ENCODE measurements around the gene FIBP. TPM values are rescaled to one million over a fixed set of nuclear protein-coding genes. Genes with fewer than 3 reads are reported as not detected.

The FIBP gene
- total RNA-seq (2022; extraction: Qiagen RNA extraction), result 72.3 to 88.2 TPM (median 83.5 TPM) in 5 replicates

DNA sequence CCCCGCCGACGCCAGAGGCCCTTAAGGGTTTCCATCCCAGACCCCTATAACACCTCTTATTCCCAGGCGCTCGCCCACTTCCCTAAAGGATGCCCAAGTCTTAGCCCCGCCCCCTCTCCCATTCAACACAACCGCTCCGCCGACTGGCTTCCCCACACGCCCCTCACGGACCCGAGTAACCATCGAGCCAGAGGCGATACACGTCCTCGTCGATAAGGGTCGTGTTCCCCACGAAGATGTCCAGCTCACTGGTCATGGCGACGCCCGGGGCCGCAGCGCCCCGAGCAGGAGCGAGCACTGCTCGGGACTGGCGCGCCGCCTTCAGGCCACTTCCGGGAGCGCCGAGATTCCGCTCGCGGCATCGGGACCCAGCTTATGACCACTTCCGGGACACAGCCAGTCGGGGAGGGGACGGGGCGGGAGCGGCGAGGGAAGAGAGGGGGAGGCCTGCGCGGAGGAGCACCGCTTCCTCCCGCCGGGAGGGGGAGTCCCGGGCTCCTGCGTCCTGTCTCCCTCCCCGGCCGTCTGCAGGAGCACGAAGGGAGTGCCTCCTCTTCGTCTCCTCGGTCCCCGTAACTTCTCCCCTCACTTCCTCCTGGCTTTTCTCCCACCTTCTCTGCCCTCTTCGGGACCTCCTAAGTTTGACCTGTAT, at the start of gene FIBP:
TSS of gene FIBP (minus strand) at position 309 of the 652 bp plus-strand sequence. CDS start at position 256, 53 bp downstream.

DNA sequence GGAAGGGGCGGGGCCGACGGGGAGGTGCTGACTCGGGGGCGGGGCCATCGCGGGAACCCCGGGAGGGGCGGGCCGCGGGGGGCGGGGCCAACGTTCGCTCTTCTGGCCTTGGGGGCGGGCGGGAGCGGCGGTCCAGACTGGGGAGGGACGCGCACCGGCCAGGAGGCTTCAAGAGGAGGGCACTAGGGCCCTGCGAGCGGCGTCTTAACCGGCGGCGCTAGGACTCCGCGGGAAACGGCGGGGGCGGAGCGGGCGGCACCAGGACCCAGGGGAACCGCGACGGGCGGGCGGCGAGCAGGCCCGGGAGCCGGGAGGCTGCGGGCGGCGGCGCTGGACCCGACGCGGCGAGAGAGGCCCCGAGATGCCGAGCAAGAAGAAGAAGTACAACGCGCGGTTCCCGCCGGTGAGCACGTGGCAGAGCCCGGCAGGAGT, 30.9 kb upstream of the FIBP start, which contains the start of gene DRAP1:
TSS of gene DRAP1 (plus strand) at position 286 of the 432 bp plus-strand sequence. CDS start at position 362, 76 bp downstream.

DNA sequence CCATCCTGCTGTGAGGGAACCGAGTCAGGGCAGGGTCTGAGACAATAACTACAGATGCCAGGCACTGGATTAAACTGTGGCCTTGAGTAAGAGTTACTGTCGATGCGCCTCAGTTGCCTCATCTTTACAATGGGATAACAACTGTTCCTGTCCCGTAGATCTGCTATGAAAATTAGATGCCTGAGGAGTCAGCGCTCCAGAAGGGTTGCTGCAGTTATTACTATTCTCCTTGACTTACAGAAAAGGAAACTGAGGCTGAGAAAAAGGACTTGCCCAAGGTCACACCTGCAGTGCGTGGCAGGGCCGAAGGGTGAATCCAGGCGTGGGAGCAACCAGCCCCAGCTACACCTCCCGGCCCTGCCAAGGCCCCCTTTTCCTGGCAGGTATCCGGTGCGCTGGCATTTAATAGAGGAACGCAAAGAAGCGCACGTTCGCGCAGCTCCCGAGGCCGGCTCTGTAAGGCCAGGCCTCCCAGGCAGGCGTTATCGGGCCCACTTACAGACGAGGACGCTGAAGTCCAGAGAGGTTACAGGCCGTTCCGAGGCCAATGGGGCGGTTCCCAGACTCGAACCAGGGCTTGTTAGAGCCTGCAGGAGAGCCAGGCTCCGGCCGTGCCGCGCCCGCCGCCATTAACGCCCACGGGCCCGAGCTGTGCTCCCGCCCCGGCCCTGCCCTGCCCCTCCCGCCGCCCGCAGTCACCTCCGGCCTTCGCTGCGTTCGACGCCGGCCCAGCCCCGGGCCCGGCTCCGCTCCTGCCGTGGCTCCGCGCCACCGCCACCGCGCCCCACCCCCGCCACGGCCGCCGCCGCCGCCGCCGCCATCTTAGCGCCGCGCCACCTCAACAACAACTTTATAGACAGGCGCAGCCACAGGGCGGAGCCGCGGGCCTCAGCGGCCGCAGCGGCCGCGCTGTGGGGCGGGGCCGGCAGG, 30.2 kb upstream of the FIBP start, which contains the start of gene C11orf68:
TSS of gene C11orf68 (minus strand) at position 852 of the 930 bp plus-strand sequence. CDS start at position 821, 31 bp downstream.

DNA sequence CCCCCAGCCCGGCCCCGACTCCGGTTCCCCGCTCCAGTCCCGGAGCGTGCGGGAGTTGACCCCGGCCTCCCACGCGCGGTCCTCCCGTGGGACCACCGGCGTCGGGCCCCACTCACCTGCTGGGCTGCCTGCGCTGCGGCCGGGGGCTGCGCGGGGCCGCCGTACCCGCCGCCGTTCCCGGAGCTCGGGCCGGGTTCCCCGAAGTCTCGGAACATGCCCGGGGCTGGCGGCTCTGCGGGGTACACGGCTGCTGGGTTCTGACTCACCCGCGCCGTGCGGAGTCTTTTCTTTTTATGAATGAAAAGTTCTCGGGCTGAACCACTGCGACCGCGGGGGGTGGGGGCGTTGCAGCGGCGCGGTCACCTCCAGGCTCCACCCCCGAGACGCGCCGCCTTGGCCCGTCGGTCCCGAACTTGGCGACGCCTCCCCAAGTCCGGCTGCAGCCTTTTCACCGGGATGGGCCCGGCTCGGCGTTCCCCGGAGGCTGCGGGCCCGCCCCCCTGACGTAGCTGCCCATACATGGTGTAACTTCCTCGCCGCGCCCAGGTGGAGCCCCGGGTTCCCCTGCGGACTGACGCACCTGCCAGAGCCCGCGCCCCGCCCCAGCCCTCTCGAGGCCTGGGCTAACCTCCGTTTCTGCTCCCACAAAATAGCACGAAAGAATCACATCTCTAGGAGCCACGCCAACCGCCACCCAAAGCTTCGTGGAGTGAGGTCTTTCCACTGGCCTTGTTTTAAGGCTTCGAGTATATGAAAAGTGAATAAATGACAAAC, 12.0 kb upstream of the FIBP start, which contains the start of gene FOSL1:
TSS of gene FOSL1 (minus strand) at position 264 of the 774 bp plus-strand sequence. CDS start at position 215, 49 bp downstream.

DNA sequence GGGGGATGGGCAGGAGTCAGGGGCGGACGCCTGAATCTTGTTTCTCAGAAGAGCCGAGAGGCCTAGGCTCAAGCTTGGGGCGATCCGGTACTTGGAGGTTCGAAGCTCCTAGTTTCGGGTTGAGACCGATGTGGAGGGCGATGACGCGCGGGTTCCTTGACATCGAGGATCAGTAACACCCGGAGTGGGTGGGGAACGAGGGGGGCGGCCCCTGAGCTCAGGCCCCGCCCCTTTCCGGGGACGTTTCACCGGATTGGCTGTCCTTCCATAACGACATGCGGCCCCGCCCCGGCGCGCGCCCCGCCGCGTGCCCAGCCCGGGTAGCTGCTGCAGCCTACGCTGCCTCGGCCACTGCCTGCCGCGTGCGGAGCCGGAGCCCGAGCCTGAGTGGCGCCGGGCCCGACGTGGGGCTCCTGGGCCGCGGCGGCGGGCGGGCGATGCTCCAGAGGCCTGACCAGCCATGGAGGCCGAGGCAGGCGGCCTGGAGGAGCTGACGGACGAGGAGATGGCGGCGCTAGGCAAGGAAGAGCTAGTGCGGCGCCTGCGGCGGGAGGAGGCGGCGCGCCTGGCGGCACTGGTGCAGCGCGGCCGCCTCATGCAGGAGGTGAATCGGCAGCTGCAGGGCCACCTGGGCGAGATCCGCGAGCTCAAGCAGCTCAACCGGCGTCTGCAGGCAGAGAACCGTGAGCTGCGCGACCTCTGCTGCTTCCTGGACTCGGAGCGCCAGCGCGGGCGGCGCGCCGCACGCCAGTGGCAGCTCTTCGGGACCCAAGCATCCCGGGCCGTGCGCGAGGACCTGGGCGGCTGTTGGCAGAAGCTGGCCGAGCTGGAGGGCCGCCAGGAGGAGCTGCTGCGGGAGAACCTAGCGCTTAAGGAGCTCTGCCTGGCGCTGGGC, 2.3 kb upstream of the FIBP start, which contains the start of gene CCDC85B:
TSS of gene CCDC85B (plus strand) at position 350 of the 895 bp plus-strand sequence. CDS start at position 461, 111 bp downstream.

DNA sequence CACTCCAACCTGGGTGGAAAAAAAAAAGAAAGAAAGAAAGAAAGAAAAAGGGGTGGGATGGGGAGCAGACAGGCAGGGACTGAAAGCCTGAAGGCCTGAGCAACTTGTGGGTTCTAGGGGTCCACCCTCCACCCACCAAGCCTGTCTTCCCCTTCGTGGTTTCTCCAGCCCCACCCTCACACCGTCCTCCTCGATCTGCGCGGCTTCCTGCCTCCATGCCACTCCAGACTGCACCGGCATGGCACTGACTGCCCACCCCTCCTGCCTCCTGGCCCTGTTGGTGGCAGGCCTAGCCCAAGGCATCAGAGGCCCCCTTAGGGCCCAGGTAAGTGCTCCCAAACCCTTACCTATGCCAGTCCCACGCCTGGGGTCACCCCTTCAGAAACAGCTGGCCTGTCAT, 8.7 kb downstream of the FIBP start, which contains the start of gene CTSW:
TSS of gene CTSW (plus strand) at position 221 of the 400 bp plus-strand sequence. CDS start at position 239, 18 bp downstream.

DNA sequence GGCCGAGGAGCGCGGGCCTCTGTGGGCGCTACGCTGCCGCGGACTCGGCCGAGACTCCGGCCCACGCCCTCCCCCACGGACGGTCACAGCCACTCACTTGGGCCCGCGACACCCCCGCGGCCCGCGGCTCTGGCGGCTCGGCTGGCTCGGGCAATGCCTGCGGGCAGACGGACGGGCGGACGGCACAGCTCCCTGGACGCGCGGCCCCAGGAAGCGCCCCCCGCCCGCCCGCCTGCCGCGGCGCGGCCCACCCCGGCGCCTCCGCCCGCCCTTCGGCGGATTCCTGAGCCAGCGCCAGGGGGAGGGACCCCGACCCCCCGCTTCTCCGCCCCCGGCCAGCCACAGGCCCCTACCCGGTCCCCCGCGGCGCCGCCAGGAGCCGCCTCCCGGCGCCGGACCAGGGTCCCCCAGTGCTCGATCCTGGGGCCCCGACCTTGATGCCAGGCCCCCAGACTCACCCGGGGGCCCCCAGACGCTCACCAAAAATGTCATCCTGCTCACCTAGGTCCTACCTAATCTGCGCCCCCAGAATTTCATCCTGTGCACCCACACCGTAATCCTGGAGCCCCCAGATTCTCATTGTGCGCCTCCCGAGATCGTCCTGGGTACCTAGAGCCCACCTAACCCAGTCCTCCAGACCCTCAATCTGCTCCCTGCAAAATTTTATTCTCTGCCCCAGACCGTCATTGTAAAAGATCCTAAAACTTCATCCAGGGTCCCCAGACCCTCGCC, 15.5 kb downstream of the FIBP start, which contains the start of gene EFEMP2:
TSS of gene EFEMP2 (minus strand) at position 215 of the 732 bp plus-strand sequence. CDS start 446 bp downstream, outside the sequence.

DNA sequence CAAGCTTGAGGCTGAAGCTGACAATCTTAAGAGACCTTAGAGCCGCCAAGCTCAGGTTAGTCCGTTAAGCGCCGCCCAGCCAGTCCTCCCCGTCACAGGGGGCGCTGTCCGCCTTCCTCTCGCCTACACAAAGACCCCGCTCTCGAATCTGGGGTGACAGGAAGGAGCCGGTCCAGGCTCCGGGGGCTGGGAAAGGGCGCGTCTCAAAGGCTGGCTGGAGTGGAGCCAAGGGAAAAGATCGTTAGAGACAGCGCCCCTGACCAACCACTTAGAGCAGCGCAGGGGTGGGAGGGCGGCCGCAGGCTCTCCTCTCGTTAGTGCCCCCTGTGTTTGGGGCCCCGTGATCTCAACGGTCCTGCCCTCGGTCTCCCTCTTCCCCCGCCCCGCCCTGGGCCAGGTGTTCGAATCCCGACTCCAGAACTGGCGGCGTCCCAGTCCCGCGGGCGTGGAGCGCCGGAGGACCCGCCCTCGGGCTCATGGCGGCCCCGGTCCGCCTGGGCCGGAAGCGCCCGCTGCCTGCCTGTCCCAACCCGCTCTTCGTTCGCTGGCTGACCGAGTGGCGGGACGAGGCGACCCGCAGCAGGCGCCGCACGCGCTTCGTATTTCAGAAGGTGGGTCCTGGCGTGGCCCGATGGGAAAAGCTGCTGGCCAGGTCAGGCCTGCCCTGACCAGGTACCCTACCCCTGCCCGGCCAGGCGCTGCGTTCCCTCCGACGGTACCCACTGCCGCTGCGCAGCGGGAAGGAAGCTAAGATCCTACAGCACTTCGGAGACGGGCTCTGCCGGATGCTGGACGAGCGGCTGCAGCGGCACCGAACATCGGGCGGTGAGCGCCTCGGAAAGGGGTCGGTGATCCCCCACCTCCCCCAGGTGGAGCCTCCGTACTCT, 27.8 kb downstream of the FIBP start, which contains the start of gene MUS81:
TSS of gene MUS81 (plus strand) at position 156 of the 887 bp plus-strand sequence. CDS start at position 477, 321 bp downstream.

DNA sequence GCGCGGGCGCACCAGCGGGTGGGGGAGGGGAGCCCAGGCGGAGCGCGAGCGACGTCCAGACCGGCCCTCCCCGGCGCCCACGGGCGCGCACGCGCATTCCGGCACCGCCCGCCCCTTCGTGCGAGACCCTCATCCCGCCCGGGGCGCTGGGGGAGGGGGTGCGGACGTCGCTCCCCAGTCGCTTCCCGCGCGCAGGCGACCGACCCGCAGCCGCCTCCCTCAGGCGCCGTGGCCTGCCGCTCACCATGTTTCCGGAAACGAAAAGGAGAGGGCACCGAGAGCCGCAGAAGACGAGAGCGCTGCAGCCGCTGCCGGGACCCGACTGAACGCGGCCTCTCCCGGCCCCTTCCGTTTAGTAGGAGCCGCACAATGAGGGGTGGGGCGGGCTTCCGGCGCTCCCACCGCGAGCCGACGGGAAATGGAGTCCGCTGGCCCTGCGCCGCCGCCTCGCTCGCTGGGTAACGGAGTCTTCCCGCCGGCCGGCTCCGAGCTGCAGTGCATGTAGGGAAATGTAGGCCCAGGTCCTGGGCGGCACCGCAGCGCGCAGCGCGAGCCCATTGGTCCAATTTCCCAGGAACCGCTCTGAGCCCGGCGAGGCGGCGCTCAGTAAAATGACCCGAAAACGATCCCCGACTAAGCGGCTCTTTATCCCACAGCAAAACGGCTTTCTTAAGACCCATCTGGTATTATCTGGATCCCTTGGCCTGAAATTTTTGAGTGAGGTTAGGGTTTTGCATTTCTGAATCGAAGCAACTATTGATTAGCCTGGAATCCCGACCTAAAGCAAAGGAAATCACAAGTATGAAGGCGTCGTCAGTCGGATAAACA, 30.2 kb downstream of the FIBP start, which contains the start of gene CFL1:
TSS of gene CFL1 (minus strand) at position 328 of the 828 bp plus-strand sequence. CDS start at position 247, 81 bp downstream.

Other genes with a start within 250 kb of the FIBP start
- gene RELA, start 225.6 kb downstream of the FIBP start, total RNA-seq (2022; extraction: Qiagen RNA extraction), result 63.5 to 78.0 TPM (median 73.7 TPM) in 5 replicates
- 40.9 to 56.0 TPM (median 50.3 TPM) in 5 replicates for gene KAT5, start 176.2 kb downstream of the FIBP start, total RNA-seq (2022; extraction: Qiagen RNA extraction)
- 28.0 to 49.4 TPM (median 47.9 TPM) in 5 replicates for gene RNASEH2C, start 167.7 kb downstream of the FIBP start, total RNA-seq (2022; extraction: Qiagen RNA extraction)
- gene AP5B1, start 107.5 kb downstream of the FIBP start, total RNA-seq (2022; extraction: Qiagen RNA extraction), result 9.7 to 13.2 TPM (median 12.3 TPM) in 5 replicates
- 0.04 to 0.15 TPM (median 0.10 TPM) in 5 replicates for gene OVOL1, start 101.4 kb downstream of the FIBP start, total RNA-seq (2022; extraction: Qiagen RNA extraction)
- 0.05 to 0.08 TPM (median 0.06 TPM) in 5 replicates for gene SNX32, start 54.5 kb downstream of the FIBP start, total RNA-seq (2022; extraction: Qiagen RNA extraction)
- gene CFL1, start 30.3 kb downstream of the FIBP start, total RNA-seq (2022; extraction: Qiagen RNA extraction), result 1,981 to 2,375 TPM (median 2,303 TPM) in 5 replicates
- 24.7 to 35.0 TPM (median 32.8 TPM) in 5 replicates for gene MUS81, start 28.0 kb downstream of the FIBP start, total RNA-seq (2022; extraction: Qiagen RNA extraction)
- gene EFEMP2, start 15.7 kb downstream of the FIBP start, total RNA-seq (2022; extraction: Qiagen RNA extraction), result 0.49 to 1.1 TPM (median 0.97 TPM) in 5 replicates
- gene CTSW, start 8.6 kb downstream of the FIBP start, total RNA-seq (2022; extraction: Qiagen RNA extraction), result 0.07 to 0.11 TPM in 2 of 5 replicates, not detected in the others
- 21.8 to 44.1 TPM (median 43.2 TPM) in 5 replicates for gene CCDC85B, start 2.2 kb upstream of the FIBP start, total RNA-seq (2022; extraction: Qiagen RNA extraction)
- gene FOSL1, start 11.9 kb upstream of the FIBP start, total RNA-seq (2022; extraction: Qiagen RNA extraction), result 97.3 to 161 TPM (median 118 TPM) in 5 replicates
- gene C11orf68, start 30.6 kb upstream of the FIBP start, total RNA-seq (2022; extraction: Qiagen RNA extraction), result 30.9 to 49.9 TPM (median 44.6 TPM) in 5 replicates
- 162 to 254 TPM (median 207 TPM) in 5 replicates for gene DRAP1, start 31.0 kb upstream of the FIBP start, total RNA-seq (2022; extraction: Qiagen RNA extraction)
- not detected in 5 replicates for gene TSGA10IP, start 57.0 kb upstream of the FIBP start, total RNA-seq (2022; extraction: Qiagen RNA extraction)
- 40.2 to 59.5 TPM (median 54.5 TPM) in 5 replicates for gene SART1, start 73.3 kb upstream of the FIBP start, total RNA-seq (2022; extraction: Qiagen RNA extraction)
- 35.6 to 48.5 TPM (median 38.7 TPM) in 5 replicates for gene EIF1AD, start 113.7 kb upstream of the FIBP start, total RNA-seq (2022; extraction: Qiagen RNA extraction)
- gene BANF1, start 114.0 kb upstream of the FIBP start, total RNA-seq (2022; extraction: Qiagen RNA extraction), result 374 to 488 TPM (median 470 TPM) in 5 replicates
- not detected in 5 replicates for gene CST6, start 123.5 kb upstream of the FIBP start, total RNA-seq (2022; extraction: Qiagen RNA extraction)
- gene CATSPER1, start 138.0 kb upstream of the FIBP start, total RNA-seq (2022; extraction: Qiagen RNA extraction), result 1.1 to 1.5 TPM (median 1.3 TPM) in 5 replicates
- gene GAL3ST3, start 160.7 kb upstream of the FIBP start, total RNA-seq (2022; extraction: Qiagen RNA extraction), result not detected in 5 replicates
- 163 to 185 TPM (median 169 TPM) in 5 replicates for gene SF3B2, start 163.9 kb upstream of the FIBP start, total RNA-seq (2022; extraction: Qiagen RNA extraction)
- 61.1 to 91.1 TPM (median 82.8 TPM) in 5 replicates for gene PACS1, start 181.8 kb upstream of the FIBP start, total RNA-seq (2022; extraction: Qiagen RNA extraction)